KMS-11 (cell line): ENCODE results near the gene DIP2C.
"Not testable (repeated sequence)": the region's sequence is repeated elsewhere in the genome, so short reads cannot be mapped to it uniquely, and the experiment has no call there.

Experiments used
- H2AFZ ChIP-seq: fragments of 200-600 bp; sonication (generic); 2 replicates; pipeline ENCODE4 v1.6.1; 2016; ENCODE audit warnings: antibody characterized with exemption, mixed run types, low read depth
- H3K27ac ChIP-seq: fragments of 200-600 bp; sonication (generic); 2 replicates; pipeline ENCODE4 v1.6.1; 2016; ENCODE audit warnings: mild to moderate bottlenecking, mixed run types
- H3K27me3 ChIP-seq: fragments of 200-600 bp; sonication (generic); 2 replicates; pipeline ENCODE4 v1.6.1; 2017; ENCODE audit warnings: mild to moderate bottlenecking, low read depth, mixed run types, moderate library complexity; ENCODE audit not compliant: insufficient read depth
- H3K36me3 ChIP-seq: fragments of 200-600 bp; sonication (generic); 2 replicates; pipeline ENCODE4 v1.6.1; 2017; ENCODE audit warnings: mild to moderate bottlenecking, mixed run types; ENCODE audit not compliant: insufficient read depth
- H3K4me1 ChIP-seq: fragments of 200-600 bp; sonication (generic); 2 replicates; pipeline ENCODE4 v1.6.1; 2016; ENCODE audit warnings: mild to moderate bottlenecking, low read depth, mixed run types; ENCODE audit not compliant: poor library complexity, severe bottlenecking
- H3K4me2 ChIP-seq: fragments of 200-600 bp; sonication (generic); 2 replicates; pipeline ENCODE4 v1.7.0; 2016; ENCODE audit warnings: mild to moderate bottlenecking, mixed run types
- H3K4me3 ChIP-seq: fragments of 200-600 bp; sonication (generic); IDR thresholded peaks from 2 replicates; pipeline ENCODE4 v1.6.1; 2017; ENCODE audit warnings: low read depth, low read length, mixed read lengths; ENCODE audit not compliant: insufficient read depth
- H3K79me2 ChIP-seq: fragments of 200-600 bp; sonication (generic); 2 replicates; pipeline ENCODE4 v1.6.1; 2016; ENCODE audit warnings: low read depth, mixed run types; ENCODE audit not compliant: insufficient read depth
- H3K9ac ChIP-seq: fragments of 200-600 bp; sonication (generic); 2 replicates; pipeline ENCODE4 v1.6.1; 2016; ENCODE audit warnings: mild to moderate bottlenecking, mixed run types
- H4K20me1 ChIP-seq: fragments of 200-600 bp; sonication (generic); 2 replicates; pipeline ENCODE4 v1.6.1; 2016; ENCODE audit warnings: mild to moderate bottlenecking, mixed run types; ENCODE audit not compliant: insufficient read depth
- TF ChIP-seq, protein P1 (sequence below): fragments of 200-600 bp; sonication (generic); conservative IDR thresholded peaks from 2 replicates; pipeline ENCODE4 v1.6.1; 2017; ENCODE audit warnings: low read depth, mild to moderate bottlenecking, antibody characterized with exemption, low read length, moderate library complexity, mixed read lengths

Gene DIP2C

GRCh38 chr10:599767-600166, 89.7 kb downstream of the DIP2C start:
- Histone ChIP-seq H3K79me2 (peaks cover 49% of the 10 kb centered on the region), H3K4me2 (no peak overlapping the region), H3K36me3 (no peaks in the 10 kb centered on the region), H2AFZ (no peak overlapping the region), H3K27me3 (no peaks in the 10 kb centered on the region), H3K9ac (no peak overlapping the region), H3K4me1 (peaks cover 10% of the 10 kb centered on the region), H3K4me3 (no peak overlapping the region), H4K20me1 (0 out of 2 replicates have a peak, but pooled peaks cover 4% of the 10 kb centered on the region), H3K27ac (no peak overlapping the region)
- TF ChIP-seq, protein P1, sequence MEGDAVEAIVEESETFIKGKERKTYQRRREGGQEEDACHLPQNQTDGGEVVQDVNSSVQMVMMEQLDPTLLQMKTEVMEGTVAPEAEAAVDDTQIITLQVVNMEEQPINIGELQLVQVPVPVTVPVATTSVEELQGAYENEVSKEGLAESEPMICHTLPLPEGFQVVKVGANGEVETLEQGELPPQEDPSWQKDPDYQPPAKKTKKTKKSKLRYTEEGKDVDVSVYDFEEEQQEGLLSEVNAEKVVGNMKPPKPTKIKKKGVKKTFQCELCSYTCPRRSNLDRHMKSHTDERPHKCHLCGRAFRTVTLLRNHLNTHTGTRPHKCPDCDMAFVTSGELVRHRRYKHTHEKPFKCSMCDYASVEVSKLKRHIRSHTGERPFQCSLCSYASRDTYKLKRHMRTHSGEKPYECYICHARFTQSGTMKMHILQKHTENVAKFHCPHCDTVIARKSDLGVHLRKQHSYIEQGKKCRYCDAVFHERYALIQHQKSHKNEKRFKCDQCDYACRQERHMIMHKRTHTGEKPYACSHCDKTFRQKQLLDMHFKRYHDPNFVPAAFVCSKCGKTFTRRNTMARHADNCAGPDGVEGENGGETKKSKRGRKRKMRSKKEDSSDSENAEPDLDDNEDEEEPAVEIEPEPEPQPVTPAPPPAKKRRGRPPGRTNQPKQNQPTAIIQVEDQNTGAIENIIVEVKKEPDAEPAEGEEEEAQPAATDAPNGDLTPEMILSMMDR = no peak

DNA sequence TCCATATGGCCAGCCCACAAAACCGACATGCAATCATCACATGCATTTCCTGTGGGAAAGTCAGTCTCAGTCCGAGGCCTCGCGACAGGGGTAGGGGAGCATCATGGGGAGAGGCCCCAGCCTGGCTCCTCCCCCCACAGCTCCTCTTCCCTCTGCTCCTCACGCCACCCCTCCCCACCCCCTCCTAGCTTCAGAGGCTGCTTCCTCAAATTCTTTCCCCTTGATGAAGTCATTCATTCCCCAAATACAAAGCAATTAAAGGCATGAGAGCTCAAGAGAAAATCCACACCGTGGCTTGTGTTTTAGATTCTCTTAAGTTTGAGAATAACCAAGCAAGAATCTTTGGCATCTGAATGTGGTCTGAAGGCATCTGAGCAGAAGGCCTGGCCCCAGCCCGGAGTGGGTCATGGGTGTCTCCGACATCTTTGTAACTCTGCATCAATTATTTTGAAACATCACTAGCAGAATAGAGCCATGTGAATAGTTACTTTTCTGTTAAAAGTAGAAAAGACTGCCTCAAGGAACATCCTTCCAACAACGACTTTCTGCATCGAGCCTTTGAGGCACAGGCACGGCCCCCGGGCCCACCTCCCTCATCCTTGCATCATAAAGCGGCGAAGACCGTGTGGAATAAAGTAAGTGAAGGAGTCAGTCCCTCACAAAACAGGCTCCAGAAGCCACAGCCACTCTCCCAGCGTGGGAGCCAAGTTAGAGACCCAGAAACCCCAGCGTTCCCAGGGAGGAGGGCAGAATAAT, 90.9 kb downstream of the DIP2C start:
- H2AFZ ChIP-seq = no peak overlapping the region
- no peaks in the 10 kb centered on the region for H3K27me3 ChIP-seq
- H3K9ac ChIP-seq = no peak overlapping the region
- H3K4me1 ChIP-seq = peaks cover 10% of the 10 kb centered on the region
- H4K20me1 ChIP-seq = 0 out of 2 replicates have a peak, but pooled peaks cover 3% of the 10 kb centered on the region
- TF ChIP-seq, protein P1 = no peak
- no peaks in the 10 kb centered on the region for H3K36me3 ChIP-seq
- peaks cover 44% of the 10 kb centered on the region for H3K79me2 ChIP-seq
- H3K27ac ChIP-seq = no peak overlapping the region
- H3K4me2 ChIP-seq = no peak overlapping the region
- no peak overlapping the region for H3K4me3 ChIP-seq

DNA sequence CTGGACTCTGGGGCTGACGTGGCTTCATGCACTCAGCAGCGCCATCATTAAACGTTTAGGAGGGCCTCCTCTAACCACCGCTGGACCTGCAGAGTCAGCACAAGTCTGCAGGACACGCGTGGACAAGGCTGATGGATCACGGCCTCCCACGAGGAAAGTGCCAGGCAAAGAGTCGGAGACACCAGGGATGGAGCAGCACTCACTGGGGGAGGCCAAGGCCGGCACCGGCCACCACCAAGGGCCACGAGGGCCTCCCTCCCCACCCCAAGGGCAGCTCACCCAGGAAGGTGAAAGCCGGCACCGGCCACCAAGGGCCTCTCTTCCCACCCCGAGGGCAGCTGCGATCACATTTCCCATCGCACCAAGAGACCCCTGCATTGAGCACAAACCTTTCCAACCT, 91.5 kb downstream of the DIP2C start:
- Histone ChIP-seq H2AFZ (no peak overlapping the region), H3K4me1 (peaks cover 10% of the 10 kb centered on the region), H4K20me1 (no peaks in the 10 kb centered on the region), H3K36me3 (no peaks in the 10 kb centered on the region), H3K9ac (no peak overlapping the region), H3K4me2 (no peak overlapping the region), H3K4me3 (no peak overlapping the region), H3K27me3 (no peaks in the 10 kb centered on the region), H3K27ac (no peak overlapping the region), H3K79me2 (peaks cover 45% of the 10 kb centered on the region)
- TF ChIP-seq, protein P1 = no peak

- peaks cover 53% of the 10 kb centered on the region for H3K79me2 ChIP-seq
- TF ChIP-seq, protein P1 = no peak
These were observed 92.6 kb downstream of the DIP2C start for GRCh38 chr10:596725-597345.

DNA sequence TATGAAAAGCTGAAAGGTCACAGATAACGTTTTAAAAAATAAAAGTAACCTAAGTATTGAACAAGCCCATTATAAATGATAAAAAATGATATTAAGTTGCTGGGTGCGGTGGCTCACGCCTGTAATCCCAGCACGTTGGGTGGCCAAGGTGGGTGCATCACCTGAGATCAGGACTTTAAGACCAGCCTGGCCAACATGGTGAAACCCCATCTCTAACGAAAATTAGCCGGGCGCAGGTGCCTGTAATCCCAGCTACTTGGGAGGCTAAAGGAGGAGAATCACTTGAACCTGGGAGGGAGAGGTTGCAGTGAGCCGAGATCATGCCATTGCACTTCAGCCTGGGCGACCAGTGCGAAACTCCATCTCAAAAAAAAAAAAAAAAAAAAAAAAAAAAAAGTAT, 93.3 kb downstream of the DIP2C start:
- H3K4me3 ChIP-seq, H4K20me1 ChIP-seq, H3K4me2 ChIP-seq, H2AFZ ChIP-seq, H3K36me3 ChIP-seq, H3K27me3 ChIP-seq, H3K9ac ChIP-seq, H3K27ac ChIP-seq: not testable (repeated sequence)
- Histone ChIP-seq H3K79me2 (peaks cover 54% of the 10 kb centered on the region), H3K4me1 (peaks cover 17% of the 10 kb centered on the region)

More at GRCh38 chr10:596725-597345, 92.6 kb downstream of the DIP2C start:
- Histone ChIP-seq H3K4me3 (no peak overlapping the region), H3K9ac (no peak overlapping the region), H3K4me1 (peaks cover 12% of the 10 kb centered on the region), H2AFZ (no peak overlapping the region), H3K4me2 (no peak overlapping the region), H4K20me1 (no peaks in the 10 kb centered on the region), H3K27ac (no peak overlapping the region), H3K27me3 (no peaks in the 10 kb centered on the region), H3K36me3 (no peaks in the 10 kb centered on the region)
